ENCODE results near the gene PHF14. TPM values are rescaled to one million over a fixed set of nuclear protein-coding genes. Genes with fewer than 3 reads are reported as not detected.

PHF14 gene
- total RNA-seq, 1 donor from 2014 or later, result 50.4 TPM

DNA sequence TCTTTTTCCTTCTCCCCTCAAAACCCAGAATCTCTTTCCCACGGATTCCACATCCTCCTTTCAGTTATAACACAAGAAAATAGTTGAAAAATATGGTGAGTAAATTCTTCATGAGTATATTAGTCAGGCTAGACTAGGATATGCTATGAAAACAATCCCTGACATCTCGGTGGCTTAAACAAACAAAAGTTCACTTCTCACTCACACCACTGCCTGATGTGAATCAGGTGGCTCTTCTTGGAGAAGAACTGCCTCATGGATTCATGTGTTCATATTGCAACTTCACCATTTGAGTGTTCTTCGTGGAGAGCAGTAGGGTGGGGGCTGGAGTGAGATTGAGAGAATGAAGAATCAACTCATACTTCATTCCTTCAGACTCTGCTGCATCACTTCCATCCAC, 204.1 kb downstream of the PHF14 start:
- Mint-ChIP-seq H3K27me3 (ENCODE audit: unreplicated experiment) (no peaks in the 10 kb centered on the region), H3K4me3 (ENCODE audit: unreplicated experiment) (no peak overlapping the region), H3K4me1 (ENCODE audit: unreplicated experiment) (no peaks in the 10 kb centered on the region), H3K9me3 (ENCODE audit: unreplicated experiment) (no peaks in the 10 kb centered on the region), H3K27ac (ENCODE audit: unreplicated experiment) (no peak overlapping the region), H3K36me3 (ENCODE audit: low read depth, unreplicated experiment) (no peaks in the 10 kb centered on the region)
- DNase-seq (ENCODE audit: low spot score), result no peak
- TF ChIP-seq, protein P1, sequence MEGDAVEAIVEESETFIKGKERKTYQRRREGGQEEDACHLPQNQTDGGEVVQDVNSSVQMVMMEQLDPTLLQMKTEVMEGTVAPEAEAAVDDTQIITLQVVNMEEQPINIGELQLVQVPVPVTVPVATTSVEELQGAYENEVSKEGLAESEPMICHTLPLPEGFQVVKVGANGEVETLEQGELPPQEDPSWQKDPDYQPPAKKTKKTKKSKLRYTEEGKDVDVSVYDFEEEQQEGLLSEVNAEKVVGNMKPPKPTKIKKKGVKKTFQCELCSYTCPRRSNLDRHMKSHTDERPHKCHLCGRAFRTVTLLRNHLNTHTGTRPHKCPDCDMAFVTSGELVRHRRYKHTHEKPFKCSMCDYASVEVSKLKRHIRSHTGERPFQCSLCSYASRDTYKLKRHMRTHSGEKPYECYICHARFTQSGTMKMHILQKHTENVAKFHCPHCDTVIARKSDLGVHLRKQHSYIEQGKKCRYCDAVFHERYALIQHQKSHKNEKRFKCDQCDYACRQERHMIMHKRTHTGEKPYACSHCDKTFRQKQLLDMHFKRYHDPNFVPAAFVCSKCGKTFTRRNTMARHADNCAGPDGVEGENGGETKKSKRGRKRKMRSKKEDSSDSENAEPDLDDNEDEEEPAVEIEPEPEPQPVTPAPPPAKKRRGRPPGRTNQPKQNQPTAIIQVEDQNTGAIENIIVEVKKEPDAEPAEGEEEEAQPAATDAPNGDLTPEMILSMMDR (IDR thresholded peaks at IDR 0.05; ENCODE audit: unreplicated experiment), result no peak

DNA sequence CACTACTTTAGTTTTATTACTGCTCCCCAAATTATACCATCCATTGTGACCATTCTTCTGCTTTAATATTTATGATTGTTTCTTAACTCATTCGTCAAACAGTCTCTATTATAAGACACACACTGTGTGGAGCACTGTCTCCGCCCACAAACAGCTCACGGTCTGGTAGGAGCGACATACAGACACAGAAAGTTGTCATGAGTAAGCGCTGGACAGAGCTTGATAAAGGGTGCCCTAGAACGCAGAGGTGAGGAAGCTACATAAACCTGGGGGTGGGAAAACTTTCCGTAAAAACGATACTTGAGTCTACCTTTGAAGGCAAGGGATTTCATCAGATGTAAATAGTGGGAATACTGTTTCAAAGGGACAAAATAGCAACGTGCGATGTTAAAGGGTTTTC, 207.9 kb downstream of the PHF14 start:
- Mint-ChIP-seq H3K27ac (ENCODE audit: unreplicated experiment) (no peak overlapping the region), H3K4me1 (ENCODE audit: unreplicated experiment) (no peaks in the 10 kb centered on the region), H3K9me3 (ENCODE audit: unreplicated experiment) (no peaks in the 10 kb centered on the region), H3K36me3 (ENCODE audit: low read depth, unreplicated experiment) (no peaks in the 10 kb centered on the region), H3K27me3 (ENCODE audit: unreplicated experiment) (no peaks in the 10 kb centered on the region), H3K4me3 (ENCODE audit: unreplicated experiment) (no peak overlapping the region)
- TF ChIP-seq, protein P1 (IDR thresholded peaks at IDR 0.05; ENCODE audit: unreplicated experiment), result no peak
- no peak for DNase-seq (ENCODE audit: low spot score)

DNA sequence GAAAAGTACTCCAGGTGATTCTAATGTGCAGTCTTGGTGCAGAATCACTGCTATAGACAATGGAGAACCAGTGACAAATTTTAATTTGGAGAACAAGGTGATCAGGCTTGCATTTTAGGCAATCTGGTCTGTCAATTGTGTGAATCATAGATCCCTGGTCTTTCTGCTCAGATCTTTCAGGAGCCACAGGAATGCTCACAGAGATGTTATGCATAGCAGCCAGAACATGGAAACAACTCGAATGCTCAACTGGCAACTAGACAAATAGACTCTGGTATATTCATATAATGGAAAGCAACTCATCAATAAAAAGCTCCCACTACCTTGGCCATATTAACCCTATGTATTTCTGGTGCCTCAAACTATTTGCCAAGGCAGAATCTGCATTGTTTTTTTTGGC, 209.1 kb downstream of the PHF14 start:
- H3K4me1 Mint-ChIP-seq (ENCODE audit: unreplicated experiment), result no peaks in the 10 kb centered on the region
- H3K27ac Mint-ChIP-seq (ENCODE audit: unreplicated experiment), result no peak overlapping the region
- DNase-seq (ENCODE audit: low spot score), result no peak
- H3K4me3 Mint-ChIP-seq (ENCODE audit: unreplicated experiment), result no peak overlapping the region
- TF ChIP-seq, protein P1 (IDR thresholded peaks at IDR 0.05; ENCODE audit: unreplicated experiment), result no peak
- H3K27me3 Mint-ChIP-seq (ENCODE audit: unreplicated experiment), result no peaks in the 10 kb centered on the region
- no peaks in the 10 kb centered on the region for H3K36me3 Mint-ChIP-seq (ENCODE audit: low read depth, unreplicated experiment)
- H3K9me3 Mint-ChIP-seq (ENCODE audit: unreplicated experiment), result no peaks in the 10 kb centered on the region

DNA sequence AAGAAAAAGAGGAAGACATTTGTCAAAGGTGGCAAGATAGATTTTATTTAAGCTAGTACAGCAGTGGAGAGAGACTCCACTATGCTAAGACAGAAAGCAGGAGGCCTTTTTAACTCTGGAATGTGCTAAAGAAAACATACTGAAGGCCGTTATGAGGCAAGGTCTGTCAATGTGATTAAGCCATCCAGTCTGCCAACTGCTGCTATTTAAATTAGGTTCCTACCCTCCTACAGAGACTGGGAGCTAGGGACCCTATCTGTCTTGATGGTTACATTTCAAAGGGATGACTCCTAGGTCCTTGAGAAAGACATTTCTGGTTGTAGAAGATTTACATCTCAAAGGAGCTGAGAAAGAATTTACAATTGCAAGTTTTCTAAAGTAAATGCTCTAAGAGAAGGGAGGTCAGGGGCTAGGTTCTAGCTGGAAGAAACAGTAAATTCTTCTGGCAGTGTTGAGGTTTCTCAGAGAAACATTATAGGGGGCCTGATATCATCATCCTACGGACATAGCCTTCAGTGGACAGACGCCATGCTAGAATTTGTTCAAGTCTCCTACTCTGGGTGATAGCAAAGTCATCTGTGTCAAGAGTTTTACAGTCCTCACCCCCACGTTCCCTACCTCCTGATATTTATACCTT, 211.6 kb downstream of the PHF14 start:
- TF ChIP-seq, protein P1 (IDR thresholded peaks at IDR 0.05; ENCODE audit: unreplicated experiment), result no peak
- H3K9me3 Mint-ChIP-seq (ENCODE audit: unreplicated experiment), result no peaks in the 10 kb centered on the region
- H3K36me3 Mint-ChIP-seq (ENCODE audit: low read depth, unreplicated experiment), result no peaks in the 10 kb centered on the region
- no peaks in the 10 kb centered on the region for H3K27me3 Mint-ChIP-seq (ENCODE audit: unreplicated experiment)
- no peak for DNase-seq (ENCODE audit: low spot score)
- H3K27ac Mint-ChIP-seq (ENCODE audit: unreplicated experiment), result no peak overlapping the region
- no peak overlapping the region for H3K4me3 Mint-ChIP-seq (ENCODE audit: unreplicated experiment)
- no peaks in the 10 kb centered on the region for H3K4me1 Mint-ChIP-seq (ENCODE audit: unreplicated experiment)

DNA sequence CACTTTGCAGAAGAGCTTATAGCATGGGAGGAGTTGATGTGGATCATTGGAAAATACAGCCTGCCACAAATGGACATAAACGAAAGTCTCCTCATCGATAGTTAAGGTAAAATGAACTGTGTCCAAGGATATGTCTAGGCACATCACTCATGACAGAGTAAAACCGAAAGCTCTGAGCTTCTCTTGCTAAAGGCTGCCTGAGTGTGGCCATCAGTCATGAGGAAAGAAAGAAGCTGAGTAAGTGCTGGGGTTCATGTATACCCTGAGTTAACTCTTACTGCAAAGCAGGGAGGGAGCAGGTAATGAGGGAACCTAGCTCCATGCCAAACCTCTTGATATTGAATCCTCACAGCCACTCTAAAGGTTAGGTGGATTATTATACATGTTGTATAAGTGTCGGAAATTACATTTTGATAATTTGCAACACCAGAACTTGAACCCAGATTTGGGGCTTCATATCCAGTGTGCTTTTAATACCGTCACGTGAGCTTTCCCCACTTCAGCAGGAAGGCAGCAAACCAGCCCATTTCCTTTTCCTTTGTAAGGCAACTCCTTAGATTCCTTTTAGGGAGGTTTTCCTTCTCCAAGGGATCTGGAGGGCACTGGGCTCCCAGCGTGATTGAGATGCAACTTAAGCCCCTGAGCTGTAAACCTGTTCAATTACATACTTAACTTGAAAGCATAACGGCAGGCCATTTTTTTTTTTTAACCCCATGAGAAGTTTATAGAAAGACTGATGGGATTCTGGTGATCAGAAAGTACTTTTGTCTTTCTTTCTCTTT, 215.0 kb downstream of the PHF14 start:
- TF ChIP-seq, protein P1 (IDR thresholded peaks at IDR 0.05; ENCODE audit: unreplicated experiment), result no peak
- peaks cover 17% of the 10 kb centered on the region for H3K4me1 Mint-ChIP-seq (ENCODE audit: unreplicated experiment)
- H3K9me3 Mint-ChIP-seq (ENCODE audit: unreplicated experiment), result no peaks in the 10 kb centered on the region
- no peak overlapping the region for H3K4me3 Mint-ChIP-seq (ENCODE audit: unreplicated experiment)
- DNase-seq (ENCODE audit: low spot score), result no peak
- H3K27me3 Mint-ChIP-seq (ENCODE audit: unreplicated experiment), result no peaks in the 10 kb centered on the region
- H3K36me3 Mint-ChIP-seq (ENCODE audit: low read depth, unreplicated experiment), result no peaks in the 10 kb centered on the region
- H3K27ac Mint-ChIP-seq (ENCODE audit: unreplicated experiment), result peak overlapping the region; percentile 16

Data from endothelial cell (in vitro differentiated cells).